HFFc6 (cell line): ENCODE measurements around the gene KLF12. TPM values are rescaled to one million over a fixed set of nuclear protein-coding genes. Genes with fewer than 3 reads are reported as not detected.
A peak's percentile ranks its signal among the peaks of the same experiment; 100 is the strongest.

ENCODE experiments used
- DNase-seq: peaks from one replicate; pipeline ENCODE4 v3.0.0-alpha.2; 2018
- H3K27ac Mint-ChIP-seq: 2 replicates; pipeline ENCODE4 v1.8.0; 2020; ENCODE audit warnings: mild to moderate bottlenecking, mixed read lengths
- H3K27me3 Mint-ChIP-seq: 2 replicates; pipeline ENCODE4 v1.8.0; 2021; ENCODE audit warnings: mild to moderate bottlenecking, moderate library complexity, mixed read lengths; ENCODE audit not compliant: insufficient read depth
- H3K36me3 Mint-ChIP-seq: 2 replicates; pipeline ENCODE4 v1.8.0; 2021; ENCODE audit warnings: low read depth, mixed read lengths
- H3K4me1 Mint-ChIP-seq: 2 replicates; pipeline ENCODE4 v1.8.0; 2020; ENCODE audit warnings: low read depth, mixed read lengths
- H3K4me3 Mint-ChIP-seq: 2 replicates; pipeline ENCODE4 v1.8.0; 2020; ENCODE audit warnings: mild to moderate bottlenecking, moderate library complexity, mixed read lengths
- H3K9me3 Mint-ChIP-seq: 2 replicates; pipeline ENCODE4 v1.8.0; 2020; ENCODE audit warnings: mild to moderate bottlenecking, mixed read lengths
- CTCF ChIP-seq: fragments of 200-600 bp; sonication (generic); IDR thresholded peaks from 2 replicates; pipeline ENCODE4 v1.5.0; 2021; ENCODE audit warnings: antibody characterized with exemption, mild to moderate bottlenecking
- total RNA-seq, 6 experiments: library from RNA; stranded (reverse); fragmentation: NEBNext Ultra II Directional; extraction: Animal tissue kit (Norgen Biotek cat#: 25700); gene quantifications; 2 replicates in 1 of 6; 3 replicates in 5 of 6; pipeline ENCODE4 v1.2.3, GENCODE V29; 2021

The KLF12 gene
- total RNA-seq, 6 experiments from 2014 or later: 18.1 to 28.2 (median 24.1) TPM

DNA sequence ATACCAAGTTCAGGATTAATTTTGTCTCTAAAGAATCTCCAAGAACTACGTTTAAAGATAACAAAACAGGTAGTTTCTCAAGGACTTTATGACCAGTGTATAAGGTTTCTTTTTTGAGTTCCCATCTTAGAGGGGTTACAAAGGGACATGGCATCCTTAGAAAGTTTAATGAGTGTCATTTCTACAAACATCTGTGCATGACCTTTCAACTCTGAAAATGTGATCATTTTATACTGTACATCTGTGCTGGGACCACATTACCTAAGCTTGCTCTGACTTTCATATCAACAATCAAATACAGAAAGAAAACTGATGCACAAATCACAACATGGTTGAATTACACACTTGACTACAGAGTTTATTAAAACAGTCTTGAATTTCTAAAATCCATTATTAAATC lies 37.1 kb downstream of the KLF12 start:
- Mint-ChIP-seq H3K36me3 (peaks cover 16% of the 10 kb centered on the region), H3K27ac (no peak overlapping the region), H3K9me3 (peaks cover 12% of the 10 kb centered on the region), H3K4me3 (no peak overlapping the region), H3K4me1 (peaks cover 37% of the 10 kb centered on the region), H3K27me3 (no peaks in the 10 kb centered on the region; the same call in 1 of the 2 replicates)
- no peak for TF ChIP-seq CTCF
- DNase-seq: no peak

- Mint-ChIP-seq H3K4me3 (no peak overlapping the region), H3K27me3 (no peaks in the 10 kb centered on the region), H3K27ac (no peak overlapping the region), H3K36me3 (peaks cover 22% of the 10 kb centered on the region), H3K9me3 (no peaks in the 10 kb centered on the region), H3K4me1 (peaks cover 50% of the 10 kb centered on the region)
- no peak for DNase-seq
- TF ChIP-seq CTCF: no peak
Observed at GRCh38 chr13:74093691-74094090, 40.5 kb downstream of the KLF12 start.

GRCh38 chr13:74092711-74093110 lies 41.5 kb downstream of the KLF12 start:
- H3K27me3 Mint-ChIP-seq: no peaks in the 10 kb centered on the region
- no peak for DNase-seq
- no peak overlapping the region for H3K4me3 Mint-ChIP-seq
- H3K4me1 Mint-ChIP-seq: peaks cover 55% of the 10 kb centered on the region
- H3K36me3 Mint-ChIP-seq: peaks cover 22% of the 10 kb centered on the region
- no peak for TF ChIP-seq CTCF
- H3K9me3 Mint-ChIP-seq: no peaks in the 10 kb centered on the region
- peak overlapping the region; percentile 60 for H3K27ac Mint-ChIP-seq

GRCh38 chr13:74090869-74091605 lies 43.2 kb downstream of the KLF12 start:
- Mint-ChIP-seq H3K27me3 (no peaks in the 10 kb centered on the region), H3K36me3 (peaks cover 25% of the 10 kb centered on the region), H3K27ac (no peak overlapping the region), H3K4me3 (no peak overlapping the region), H3K9me3 (no peaks in the 10 kb centered on the region), H3K4me1 (peaks cover 55% of the 10 kb centered on the region)
- no peak for TF ChIP-seq CTCF
- DNase-seq: no peak

DNA sequence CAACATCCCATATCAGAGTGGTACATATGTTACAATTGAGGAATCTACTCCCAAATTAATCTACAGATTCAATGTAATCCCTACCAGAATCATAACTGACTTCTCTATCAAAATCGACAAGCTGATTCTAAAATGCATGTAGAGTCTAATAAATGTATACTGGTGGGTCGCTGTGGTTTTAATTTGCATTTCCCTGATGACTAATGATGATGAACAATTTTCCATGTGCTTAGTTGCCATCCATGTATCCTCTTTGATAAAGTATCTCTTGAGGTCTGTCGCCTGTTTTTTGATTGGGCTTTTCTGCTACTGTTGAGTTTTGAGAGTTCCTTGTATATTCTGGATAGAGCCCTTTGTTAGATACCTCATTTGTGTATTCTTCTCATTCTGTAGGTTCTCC lies 43.8 kb downstream of the KLF12 start:
- Mint-ChIP-seq H3K4me3 (no peak overlapping the region), H3K27me3 (no peaks in the 10 kb centered on the region), H3K36me3 (peaks cover 25% of the 10 kb centered on the region), H3K4me1 (peaks cover 55% of the 10 kb centered on the region), H3K27ac (no peak overlapping the region), H3K9me3 (no peaks in the 10 kb centered on the region)
- no peak for DNase-seq
- TF ChIP-seq CTCF: no peak
